Measurements from ENCODE around the gene APOL5.

Gene APOL5

DNA sequence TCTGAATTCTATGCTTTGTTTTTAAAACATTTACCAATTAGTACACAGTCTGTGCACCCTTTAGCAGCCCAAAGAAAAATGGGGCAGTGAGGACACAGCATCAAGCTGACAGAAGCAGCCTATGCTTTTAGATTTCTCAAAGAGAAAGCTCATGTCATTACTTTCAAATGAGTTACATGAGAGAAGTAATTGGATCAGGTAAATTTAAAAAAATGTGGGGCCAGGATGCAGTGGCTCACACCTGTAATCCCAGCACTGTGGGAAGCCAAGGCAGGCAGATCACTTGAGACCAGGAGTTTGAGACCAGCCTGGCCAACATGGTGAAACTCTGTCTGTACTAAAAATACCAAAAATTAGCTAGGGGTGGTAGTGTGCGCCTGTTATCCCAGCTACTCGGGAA is 57.7 kb downstream of the APOL5 start:
- no peak overlapping the region for H3K4me3 ChIP-seq (IDR thresholded peaks at IDR 0.05; ENCODE audit: insufficient read depth, low read depth, low read length)
- TF ChIP-seq, protein P1, sequence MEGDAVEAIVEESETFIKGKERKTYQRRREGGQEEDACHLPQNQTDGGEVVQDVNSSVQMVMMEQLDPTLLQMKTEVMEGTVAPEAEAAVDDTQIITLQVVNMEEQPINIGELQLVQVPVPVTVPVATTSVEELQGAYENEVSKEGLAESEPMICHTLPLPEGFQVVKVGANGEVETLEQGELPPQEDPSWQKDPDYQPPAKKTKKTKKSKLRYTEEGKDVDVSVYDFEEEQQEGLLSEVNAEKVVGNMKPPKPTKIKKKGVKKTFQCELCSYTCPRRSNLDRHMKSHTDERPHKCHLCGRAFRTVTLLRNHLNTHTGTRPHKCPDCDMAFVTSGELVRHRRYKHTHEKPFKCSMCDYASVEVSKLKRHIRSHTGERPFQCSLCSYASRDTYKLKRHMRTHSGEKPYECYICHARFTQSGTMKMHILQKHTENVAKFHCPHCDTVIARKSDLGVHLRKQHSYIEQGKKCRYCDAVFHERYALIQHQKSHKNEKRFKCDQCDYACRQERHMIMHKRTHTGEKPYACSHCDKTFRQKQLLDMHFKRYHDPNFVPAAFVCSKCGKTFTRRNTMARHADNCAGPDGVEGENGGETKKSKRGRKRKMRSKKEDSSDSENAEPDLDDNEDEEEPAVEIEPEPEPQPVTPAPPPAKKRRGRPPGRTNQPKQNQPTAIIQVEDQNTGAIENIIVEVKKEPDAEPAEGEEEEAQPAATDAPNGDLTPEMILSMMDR (conservative IDR thresholded peaks at IDR 0.05; ENCODE audit: low read depth, low read length): no peak
- no peak overlapping the region for H3K9ac ChIP-seq
- no peaks in the 10 kb centered on the region for H4K20me1 ChIP-seq (ENCODE audit: insufficient read depth)
- H3K4me1 ChIP-seq (ENCODE audit: low read depth, poor library complexity, severe bottlenecking): no peaks in the 10 kb centered on the region
- H3K4me2 ChIP-seq: no peak overlapping the region
- no peaks in the 10 kb centered on the region for H3K36me3 ChIP-seq (ENCODE audit: insufficient read depth)
- no peak overlapping the region for H2AFZ ChIP-seq (ENCODE audit: low read depth)
- no peaks in the 10 kb centered on the region for H3K27me3 ChIP-seq (ENCODE audit: insufficient read depth, low read depth)
- H3K79me2 ChIP-seq (ENCODE audit: insufficient read depth, low read depth): no peaks in the 10 kb centered on the region
- H3K27ac ChIP-seq: no peak overlapping the region

GRCh38 chr22:35777335-35777975 is 59.8 kb downstream of the APOL5 start:
- no peak overlapping the region for H3K27ac ChIP-seq
- H3K9ac ChIP-seq: no peak overlapping the region
- H3K36me3 ChIP-seq (ENCODE audit: insufficient read depth): no peaks in the 10 kb centered on the region
- H3K27me3 ChIP-seq (ENCODE audit: insufficient read depth, low read depth): no peaks in the 10 kb centered on the region
- H3K4me2 ChIP-seq: no peak overlapping the region
- H3K4me1 ChIP-seq (ENCODE audit: low read depth, poor library complexity, severe bottlenecking): no peaks in the 10 kb centered on the region
- no peaks in the 10 kb centered on the region for H4K20me1 ChIP-seq (ENCODE audit: insufficient read depth)
- no peaks in the 10 kb centered on the region for H3K79me2 ChIP-seq (ENCODE audit: insufficient read depth, low read depth)
- no peak overlapping the region for H3K4me3 ChIP-seq (IDR thresholded peaks at IDR 0.05; ENCODE audit: insufficient read depth, low read depth, low read length)
- H2AFZ ChIP-seq (ENCODE audit: low read depth): no peak overlapping the region
- TF ChIP-seq, protein P1 (conservative IDR thresholded peaks at IDR 0.05; ENCODE audit: low read depth, low read length): no peak

Data from KMS-11 (cell line).